HG03175 (cell line): Measurements from ENCODE around the gene RELN.
A peak's percentile ranks its signal among the peaks of the same experiment; 100 is the strongest.
"Not testable (repeated sequence)": the region's sequence is repeated elsewhere in the genome, so short reads cannot be mapped to it uniquely, and the experiment has no call there.

Source experiments
- ATAC-seq: cut with Tn5 transposase; IDR thresholded peaks from one replicate; pipeline ENCODE4 v1.9.1; 2021; ENCODE audit warnings: mild to moderate bottlenecking, moderate library complexity; ENCODE audit not compliant: unreplicated experiment

The RELN gene

DNA sequence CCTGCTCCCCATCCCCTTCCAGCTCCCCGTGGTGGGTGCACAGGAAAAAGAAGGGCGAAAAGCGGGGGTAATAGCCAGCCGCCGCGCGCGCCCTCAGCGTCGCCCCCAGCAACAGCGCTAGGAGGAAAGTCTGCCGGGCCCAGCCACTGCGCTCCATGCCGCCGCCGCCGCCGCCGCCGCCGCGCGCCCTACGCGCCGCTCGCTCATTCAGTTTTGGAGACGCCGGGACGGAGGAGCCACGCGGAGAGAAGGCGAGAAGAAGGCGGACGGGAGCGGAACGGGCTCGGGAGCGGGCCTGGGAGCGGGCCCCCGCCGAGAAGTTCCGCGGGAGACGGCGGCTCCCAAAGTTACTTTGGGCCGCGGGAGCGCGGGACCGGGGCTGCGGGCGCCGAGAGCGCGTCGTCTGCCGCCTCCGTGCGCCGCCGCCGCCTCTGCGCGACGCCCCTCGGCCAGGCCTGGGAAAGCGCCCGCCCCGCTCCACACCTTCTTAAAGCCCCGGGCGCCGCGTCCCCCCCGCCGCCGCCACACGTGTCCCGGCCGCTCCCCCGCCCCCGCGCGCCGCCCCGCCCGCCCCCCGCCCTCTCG is at the start of gene RELN:
Gene RELN (minus strand): TSS at position 459 of the 585 bp plus-strand sequence. CDS start 302 bp downstream, at position 157.
- no peak for ATAC-seq

DNA sequence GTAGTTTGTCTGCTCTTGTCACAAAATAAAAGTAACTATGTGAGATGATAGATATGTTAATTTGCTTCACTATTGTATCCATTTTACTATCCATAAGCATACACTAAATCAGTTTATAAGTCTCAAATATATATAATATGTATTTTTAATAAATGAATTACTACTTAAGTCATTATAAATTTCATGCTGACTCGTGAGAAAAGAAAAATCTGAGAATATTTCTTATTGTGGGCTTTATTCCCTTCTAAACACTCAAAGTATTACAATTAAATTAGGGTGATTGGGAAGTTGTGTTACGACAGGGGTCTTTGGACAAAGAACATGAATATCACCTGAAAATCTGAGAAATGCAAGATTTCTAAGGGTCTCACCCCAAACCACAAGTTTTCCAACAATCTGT is 48.7 kb upstream of the RELN start:
- no peak for ATAC-seq

DNA sequence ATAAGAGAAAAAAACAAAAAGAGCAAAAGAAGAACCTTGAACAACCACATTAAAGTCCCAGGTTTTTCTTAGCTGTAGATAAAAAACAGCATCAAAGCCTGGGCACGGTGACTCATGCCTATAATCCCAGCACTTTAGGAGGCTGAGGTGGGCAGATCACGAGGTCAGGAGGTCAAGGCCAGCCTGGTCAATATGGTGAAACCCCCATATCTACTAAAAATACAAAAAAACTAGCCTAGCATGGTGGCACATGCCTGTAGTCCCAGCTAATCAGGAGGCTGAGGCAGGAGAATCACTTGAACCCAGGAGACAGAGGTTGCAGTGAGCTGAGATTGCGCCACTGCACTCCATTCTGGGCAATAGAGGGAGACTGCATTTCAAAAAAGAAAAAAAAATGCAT is 47.4 kb upstream of the RELN start:
- ATAC-seq: not testable (repeated sequence)

DNA sequence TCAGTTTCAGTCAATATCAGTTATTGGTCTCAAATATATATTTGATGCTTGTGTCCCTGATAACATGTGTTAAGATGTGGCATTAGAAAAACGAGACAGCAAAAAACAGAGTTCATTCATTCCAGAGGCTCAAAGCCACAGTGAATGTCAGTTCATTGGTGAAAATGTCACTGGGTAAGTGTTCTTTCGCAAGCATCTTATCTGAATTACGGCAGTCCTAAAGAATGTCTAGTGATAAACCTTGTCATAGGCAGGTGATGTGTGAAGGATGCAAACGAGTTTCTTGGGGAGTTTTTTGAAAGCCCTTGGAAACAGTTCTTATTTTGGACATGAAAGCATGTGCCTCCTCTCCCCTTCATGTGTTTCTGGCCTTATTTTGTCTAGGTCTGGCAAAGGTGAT is 45.9 kb upstream of the RELN start:
- no peak for ATAC-seq

DNA sequence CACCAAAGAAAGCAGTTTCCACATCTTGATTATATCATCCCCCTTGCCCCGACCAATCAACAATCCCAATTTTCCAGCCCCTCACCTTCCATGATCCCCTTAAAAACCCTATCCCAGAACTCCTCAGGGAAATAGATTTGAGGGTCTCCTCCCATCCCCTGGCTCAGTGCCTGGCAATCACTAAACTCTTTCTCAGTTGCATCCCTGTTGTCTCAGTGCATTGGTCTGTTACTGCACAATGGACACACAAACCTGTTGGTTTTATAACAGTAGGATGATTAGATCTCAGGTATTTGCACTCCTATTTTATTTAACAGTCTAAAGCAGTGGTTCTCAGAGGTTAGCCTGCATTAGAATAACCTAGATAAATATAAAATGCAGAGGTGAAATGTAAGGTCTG is 45.2 kb upstream of the RELN start:
- no peak for ATAC-seq

DNA sequence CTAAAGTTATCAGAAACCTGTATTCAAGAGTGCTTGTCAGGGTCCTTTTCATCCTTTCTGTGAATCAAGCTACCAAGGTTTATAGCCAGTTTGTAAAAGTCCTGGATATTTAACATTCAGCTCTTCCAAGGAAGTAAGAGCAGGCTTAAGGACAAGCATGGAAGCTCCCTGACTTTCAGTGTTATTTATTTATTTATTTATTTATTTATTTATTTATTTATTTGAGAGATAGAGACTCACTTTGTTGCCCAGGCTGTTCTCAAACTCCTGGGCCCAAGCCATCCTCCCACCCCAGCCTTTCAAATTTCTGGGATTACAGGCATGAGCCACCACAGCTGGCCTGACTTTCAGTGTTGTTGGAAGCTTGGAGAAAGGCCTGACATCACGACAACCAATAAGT is 44.4 kb upstream of the RELN start:
- ATAC-seq: no peak

DNA sequence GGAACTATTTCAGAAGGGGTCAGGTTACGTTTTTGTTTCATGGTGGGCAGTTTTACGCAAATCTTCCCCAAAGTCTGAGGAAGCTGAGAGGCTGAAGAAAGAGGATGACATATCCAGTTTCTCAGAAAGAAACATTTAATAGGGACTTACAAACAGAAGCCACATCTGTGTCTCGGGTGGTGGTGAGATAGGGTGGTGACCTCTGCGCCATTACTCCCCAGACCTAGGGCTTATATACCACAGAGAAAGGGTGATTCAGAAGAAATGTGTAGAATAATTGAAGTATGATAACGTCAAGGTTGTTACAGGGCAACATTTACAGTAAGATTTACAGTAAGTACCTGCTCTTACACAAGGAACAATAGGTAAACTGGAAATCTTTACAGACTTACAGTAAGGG is 43.0 kb upstream of the RELN start:
- no peak for ATAC-seq

DNA sequence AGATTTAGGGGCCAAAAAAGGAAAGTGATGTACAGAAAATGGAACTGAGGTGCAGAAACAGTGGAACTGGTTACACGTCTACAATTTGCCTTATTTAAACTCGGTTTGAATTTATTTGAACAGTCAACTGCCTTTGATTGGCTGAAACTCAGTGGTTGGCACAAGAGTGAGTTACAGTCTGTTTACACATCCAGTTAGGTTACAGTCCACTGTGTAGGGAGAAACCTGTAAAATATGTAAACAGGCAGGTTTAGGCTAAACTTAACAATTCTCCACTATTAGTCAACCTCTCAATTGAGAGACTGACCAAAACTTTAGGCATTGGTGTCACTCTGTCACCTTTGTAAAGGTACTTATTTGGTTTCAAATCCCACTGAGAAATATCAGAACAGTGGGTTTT is 40.3 kb upstream of the RELN start:
- ATAC-seq: no peak

DNA sequence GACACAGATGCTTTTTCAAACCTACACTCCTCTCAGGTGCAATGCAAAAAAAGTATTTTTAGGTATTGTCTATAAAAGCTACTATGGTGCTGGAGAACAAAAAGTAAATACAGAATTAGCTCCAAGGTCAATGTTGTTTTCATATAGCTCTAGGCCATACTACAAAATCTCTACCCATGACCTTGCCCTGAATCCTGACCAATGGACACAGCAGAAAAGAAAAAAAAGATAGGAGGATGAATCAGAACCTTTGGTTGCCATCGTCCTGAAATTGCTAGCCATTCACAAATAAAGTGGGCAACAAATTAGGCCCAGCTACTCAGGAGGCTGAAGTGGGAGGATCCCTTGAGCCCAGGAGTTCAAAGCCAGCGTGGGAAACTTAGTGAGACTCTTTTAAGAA is 35.2 kb upstream of the RELN start:
- ATAC-seq: no peak

DNA sequence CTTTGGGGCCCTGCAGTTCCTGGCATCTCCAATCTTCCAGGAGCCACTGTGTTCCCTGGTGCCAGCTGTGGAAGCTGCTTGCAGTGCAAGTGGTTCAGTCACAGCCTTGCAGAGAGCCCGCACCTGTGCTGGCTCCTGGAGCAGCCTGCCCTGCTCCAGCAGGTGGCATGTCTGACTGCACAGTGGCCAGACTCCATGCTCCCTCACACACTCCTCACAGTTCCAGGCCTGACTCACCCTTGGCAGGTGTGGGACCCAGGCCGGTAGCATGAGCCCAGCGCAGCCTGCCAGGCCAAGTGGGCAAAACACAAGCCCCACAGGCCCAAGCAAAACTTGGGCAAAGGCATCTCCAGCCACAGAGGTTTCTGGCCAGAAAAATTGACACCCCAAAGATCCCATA is 33.6 kb upstream of the RELN start:
- ATAC-seq: no peak

DNA sequence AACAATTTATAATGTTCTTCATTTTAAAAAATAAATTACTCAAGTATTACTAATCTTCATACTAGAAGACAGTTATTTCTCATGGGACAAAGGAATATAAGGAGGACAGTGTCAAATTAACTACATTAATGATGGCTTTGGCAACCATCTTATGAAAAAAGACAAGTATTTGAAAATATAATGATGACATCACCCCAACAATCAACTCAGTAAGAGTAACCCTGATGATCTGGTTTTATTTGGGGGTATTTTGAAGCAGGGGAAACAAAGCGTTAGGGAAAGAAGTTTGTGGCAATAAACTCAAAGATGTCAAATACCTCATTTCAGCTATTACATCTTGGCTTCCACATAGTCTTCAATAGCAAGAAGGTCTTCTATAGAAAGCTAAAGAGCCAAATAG is 29.0 kb upstream of the RELN start:
- no peak for ATAC-seq

DNA sequence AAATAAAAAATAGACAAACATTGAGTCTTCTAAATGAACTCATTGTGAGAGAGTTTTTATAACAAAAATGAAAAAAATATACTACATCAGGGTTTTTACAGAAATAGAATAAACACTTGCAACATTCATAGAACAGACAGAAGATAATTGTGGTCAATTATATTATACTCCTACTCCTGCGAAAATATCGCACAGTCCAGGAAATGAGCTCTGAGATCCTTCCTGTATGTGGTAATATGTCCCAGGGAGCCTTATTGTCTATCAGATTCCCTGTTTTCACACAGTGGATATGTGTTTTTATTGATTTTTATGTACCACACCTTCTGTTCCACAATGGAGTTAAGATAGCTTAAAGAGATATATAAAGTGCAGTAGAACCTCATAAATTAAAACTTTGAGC is 27.5 kb upstream of the RELN start:
- no peak for ATAC-seq

DNA sequence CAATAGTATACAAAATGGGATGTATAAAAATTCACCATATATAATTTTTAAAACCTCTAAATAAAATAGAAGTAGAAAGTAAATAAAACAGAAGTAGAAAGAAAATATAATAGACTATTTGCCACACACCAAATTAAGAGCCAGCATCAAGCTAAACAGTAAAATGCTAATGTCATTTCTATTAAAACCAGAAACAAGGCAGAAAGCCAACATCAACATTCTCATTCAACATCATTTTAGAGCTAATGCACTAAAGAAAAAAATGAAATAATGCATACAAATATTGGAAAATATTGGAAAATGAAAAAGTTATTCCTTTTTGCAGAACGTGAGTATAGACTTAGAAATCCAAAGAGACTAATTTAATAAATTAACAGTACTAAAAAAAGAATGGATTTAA is 23.4 kb upstream of the RELN start:
- no peak for ATAC-seq

DNA sequence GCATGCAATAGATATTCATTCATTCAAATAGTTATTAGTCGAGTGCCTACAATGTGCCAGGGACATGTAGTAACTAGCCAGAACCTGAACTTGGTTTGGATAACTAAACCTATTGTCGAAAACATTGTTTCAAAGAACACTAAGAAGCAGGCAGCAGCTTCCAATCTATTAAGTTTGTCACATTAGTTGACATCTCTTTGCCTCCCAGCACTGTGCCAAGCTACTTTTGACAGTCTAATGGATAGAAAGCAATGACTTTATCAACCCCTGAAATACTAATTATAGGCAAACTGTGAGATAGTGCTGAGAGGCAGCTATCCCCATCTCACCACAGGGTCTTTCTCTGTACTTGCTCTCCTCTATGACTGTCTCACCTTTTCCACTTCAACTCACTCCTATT is 22.4 kb upstream of the RELN start:
- no peak for ATAC-seq

DNA sequence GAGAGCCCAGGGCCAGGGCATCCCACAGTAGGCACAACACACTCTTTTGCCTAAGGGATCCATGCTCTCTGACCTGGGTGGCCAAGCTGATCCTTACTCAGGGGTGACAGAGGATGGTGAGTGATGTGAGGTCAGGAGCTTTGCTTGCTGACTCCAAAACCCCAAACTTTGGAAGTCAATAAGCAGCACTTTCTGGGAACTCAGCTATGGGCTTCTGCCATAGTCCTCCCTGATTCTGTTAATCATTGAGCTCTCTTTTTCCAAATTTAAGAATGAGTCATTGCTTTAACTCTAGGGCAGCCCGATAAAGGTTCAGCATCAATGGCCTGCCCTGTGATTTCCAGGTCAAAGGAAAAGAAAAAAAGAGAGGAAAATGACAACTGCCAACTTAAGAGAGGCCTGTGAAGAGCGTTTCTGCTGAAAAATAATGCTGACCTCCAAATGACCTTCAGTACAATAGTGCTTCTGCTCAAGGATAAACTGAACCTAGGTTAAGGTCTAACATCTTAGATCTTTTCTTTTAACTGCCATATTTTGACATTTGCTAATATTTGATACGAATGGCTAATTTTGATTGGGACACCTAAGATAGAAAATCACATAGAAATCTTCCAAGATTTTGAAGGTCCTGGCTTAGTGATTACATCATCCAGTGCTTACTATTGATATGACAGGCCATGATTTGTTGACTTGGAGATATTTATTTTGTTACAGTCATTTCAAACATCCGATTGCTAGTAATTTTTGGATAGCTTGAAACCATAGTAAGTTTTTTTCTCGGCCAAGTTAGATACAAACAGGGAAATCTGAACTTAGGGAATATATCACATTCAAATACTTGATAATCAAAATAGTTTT is 20.8 kb upstream of the RELN start:
- ATAC-seq: no peak

DNA sequence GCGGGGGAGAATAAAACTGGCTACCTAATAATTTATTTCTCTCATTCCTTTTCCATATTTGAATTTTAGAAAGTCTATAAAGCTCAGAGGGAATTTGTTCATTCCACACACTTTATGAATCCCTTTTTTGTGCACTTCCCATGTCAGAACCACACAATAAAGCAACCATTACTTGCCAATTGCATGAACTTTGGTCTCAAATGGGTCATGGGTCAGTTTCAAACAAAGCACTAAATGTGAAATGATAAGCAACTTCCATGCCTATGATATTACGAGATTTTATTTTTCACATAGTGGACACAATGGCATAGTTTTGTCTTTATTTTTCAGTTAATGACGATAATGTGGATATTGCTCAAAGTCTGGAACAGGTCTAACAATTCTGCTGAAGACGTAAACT is 18.6 kb upstream of the RELN start:
- ATAC-seq: no peak

DNA sequence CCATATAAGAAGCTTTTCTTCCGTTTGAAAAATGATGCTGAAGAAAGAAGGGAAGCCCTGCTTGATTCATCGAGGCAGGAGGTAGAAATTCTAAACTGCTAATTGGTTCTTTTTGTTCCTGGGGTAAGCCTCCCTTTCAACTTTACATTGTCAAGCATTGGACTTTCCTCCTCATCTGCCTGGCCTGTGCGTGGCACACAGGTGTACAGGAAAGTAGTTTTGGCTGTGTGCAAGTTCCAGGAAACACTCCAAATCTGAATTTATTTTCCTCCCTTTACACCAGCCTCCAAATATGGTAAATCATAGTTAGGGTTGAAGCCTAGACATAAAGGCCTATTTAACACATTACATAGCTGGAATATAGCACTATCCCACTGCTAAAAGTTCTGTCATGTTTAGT is 18.2 kb upstream of the RELN start:
- ATAC-seq: no peak

DNA sequence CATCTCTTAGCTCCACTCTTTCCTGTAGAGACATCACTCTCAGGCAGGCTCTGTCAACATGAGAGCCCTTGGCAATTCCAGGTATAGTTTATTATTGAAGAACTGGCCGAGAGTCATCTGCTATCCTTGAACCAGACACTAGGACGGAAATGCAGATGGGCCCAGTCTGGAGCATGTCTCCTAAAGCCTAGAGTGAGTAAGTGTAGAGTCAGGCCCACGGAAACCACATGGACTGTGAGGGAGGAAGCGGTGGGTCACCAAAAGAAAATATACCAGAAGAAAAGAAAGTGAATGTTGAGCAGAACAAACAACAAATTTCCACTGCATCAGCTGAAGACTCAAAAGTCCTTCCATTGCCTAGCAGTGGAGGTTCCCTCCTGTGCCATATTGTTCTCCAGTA is 15.7 kb upstream of the RELN start:
- ATAC-seq: no peak

DNA sequence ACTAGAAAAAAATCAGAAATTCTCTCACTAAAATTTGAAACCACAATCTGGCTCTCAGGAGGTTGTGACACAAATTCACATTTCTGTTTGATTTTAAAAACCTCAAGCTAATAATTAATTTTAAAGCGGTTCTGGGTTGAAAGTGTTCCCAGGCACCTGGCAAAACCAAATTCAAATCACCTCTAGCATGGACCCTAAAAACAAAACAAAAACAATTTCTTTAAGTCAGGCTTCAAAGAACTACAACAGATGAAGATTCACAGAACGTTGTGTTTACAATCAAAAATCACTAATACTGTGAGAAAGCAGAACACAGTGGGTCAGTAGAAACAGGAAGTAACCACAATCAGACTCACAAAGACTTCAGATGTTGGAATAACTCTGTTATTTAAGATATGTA is 7.2 kb upstream of the RELN start:
- peak; percentile 91 for ATAC-seq

DNA sequence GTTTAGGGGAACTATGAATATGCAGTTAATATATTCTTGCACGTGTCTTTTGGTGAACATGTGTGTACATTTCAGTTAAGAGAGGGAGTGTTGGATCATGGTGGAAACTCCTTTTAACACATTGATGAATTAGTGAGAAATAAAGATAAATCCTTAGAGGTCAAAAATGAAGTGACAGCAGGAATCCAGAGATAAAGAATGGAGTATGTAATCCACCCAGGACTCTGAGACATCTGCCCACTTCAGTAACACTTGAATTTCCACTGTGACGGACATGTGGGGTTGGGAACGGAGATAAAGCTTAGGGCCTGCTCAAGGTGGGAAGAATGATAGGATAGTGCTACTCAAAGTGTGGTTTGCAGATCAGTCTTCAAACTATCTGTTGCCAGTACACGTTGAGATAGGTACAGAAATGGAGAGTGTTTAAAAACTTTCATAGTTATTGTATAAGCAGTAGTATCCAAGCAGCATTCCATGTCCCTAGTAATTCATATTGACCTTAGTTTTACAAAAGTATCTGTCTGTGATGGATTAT is 6.6 kb upstream of the RELN start:
- ATAC-seq: no peak

DNA sequence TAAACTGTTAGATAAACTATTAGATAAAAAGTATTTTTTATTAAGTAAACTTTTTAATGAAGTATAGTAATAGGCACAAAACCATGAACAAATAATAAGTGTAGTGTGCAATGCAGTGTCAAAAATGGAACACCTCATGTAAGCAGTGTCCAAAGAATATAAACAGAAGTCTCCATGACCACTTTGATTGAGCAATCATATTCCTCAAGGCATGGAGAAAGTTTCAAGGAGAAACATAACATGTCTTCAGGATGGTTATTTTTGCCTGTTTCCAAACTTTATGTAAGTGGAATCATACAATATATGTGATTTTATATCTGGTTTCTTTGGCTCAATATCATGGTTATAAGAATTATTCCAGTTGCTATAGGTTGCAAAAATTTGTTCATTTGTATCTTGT is 6.1 kb upstream of the RELN start:
- no peak for ATAC-seq

DNA sequence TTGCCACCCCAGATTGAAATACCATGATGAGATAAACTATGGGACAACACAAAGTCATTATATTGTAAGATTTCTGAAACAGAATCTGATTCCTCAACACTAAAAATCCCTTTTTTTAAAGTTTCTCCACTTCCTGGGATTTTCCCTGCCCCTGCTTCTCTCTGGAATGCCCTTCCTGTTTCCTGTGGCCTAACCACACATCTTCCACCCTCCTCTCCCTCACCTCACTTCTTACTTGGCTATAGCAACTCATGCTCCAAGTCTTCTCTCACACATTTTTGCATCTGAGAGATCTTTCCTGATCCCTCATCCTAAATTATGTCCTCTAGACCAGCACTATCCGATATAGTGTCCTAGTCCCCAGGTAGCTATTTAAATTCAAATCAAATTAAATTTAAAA is 4.1 kb upstream of the RELN start:
- no peak for ATAC-seq

DNA sequence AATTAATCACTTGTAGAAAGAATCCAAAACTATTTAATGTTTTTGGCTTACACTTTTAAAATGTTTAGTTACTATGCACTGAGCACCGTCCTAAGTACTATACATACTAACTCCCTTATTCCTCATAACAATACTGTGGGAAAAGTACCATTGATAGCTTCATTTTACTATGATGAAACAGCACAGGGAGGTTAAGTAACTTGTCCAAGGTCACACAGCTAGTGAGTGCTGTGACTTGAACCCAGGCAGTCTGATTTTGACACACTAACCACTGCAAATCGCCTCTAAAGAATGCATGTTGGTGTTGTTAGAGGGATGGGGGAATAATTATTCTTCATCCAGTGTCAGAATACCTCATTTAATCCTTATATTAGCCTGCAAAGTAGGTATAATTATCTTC is 1.9 kb upstream of the RELN start:
- no peak for ATAC-seq
